Endometrial microvascular endothelial cells (primary cell): ENCODE data around the gene PSENEN. TPM values are rescaled to one million over a fixed set of nuclear protein-coding genes. Genes with fewer than 3 reads are reported as not detected.

ENCODE experiments used
- in situ Hi-C: cut with HindIII; loops from 2 replicates; pipeline ENCODE4 v1.10.0; 2017; ENCODE audit warnings: low sequenced_read_pairs, low pct_unique_long_range_greater_than_20kb; ENCODE audit errors: inconsistent ontology term
- total RNA-seq: library from RNA; depleted of rRNA; stranded (reverse); fragments of >200 nt; gene quantifications from one replicate; pipeline ENCODE4 v1.2.3, GENCODE V29; 2015; ENCODE audit errors: inconsistent ontology term

Gene PSENEN
- total RNA-seq, 1 donor from 2014 or later = 36.0 TPM

DNA sequence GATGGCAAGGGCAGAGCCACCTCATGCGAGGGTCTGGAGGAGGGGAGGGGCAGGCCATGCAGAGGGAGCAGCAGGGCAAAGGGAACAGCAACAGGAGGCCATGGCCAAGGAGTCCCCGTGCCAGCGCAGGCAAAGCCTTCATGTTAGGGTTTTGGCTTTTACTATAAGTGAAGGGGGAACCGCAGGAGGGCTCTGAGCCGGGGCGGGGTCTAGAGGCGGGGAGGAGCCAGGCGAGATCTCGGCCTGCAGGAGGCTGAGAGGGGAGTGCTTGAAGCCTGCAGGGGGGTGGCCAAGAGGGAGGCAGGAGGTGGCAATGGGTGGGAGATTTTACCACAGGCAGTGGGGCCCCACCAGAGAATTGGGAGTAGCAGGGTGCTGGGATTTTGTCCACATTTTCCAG, 36.2 kb downstream of the PSENEN start:
- in situ Hi-C loops = no loop called here

DNA sequence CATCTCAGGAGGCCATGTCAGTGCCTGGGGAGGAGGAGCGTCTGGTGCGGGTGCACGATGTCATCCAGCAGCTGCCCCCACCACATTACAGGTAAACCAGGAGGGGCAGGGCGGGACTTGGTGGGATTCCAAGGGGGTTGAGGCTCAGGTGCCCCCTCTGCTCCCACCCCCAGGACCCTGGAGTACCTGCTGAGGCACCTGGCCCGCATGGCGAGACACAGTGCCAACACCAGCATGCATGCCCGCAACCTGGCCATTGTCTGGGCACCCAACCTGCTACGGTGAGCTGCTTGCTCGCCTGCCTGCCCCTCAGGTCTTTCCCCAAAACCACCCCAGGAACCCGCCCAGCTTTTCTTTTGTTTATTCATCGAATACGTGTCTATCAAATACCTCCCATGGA, 37.1 kb downstream of the PSENEN start:
- in situ Hi-C loops = no loop called here

DNA sequence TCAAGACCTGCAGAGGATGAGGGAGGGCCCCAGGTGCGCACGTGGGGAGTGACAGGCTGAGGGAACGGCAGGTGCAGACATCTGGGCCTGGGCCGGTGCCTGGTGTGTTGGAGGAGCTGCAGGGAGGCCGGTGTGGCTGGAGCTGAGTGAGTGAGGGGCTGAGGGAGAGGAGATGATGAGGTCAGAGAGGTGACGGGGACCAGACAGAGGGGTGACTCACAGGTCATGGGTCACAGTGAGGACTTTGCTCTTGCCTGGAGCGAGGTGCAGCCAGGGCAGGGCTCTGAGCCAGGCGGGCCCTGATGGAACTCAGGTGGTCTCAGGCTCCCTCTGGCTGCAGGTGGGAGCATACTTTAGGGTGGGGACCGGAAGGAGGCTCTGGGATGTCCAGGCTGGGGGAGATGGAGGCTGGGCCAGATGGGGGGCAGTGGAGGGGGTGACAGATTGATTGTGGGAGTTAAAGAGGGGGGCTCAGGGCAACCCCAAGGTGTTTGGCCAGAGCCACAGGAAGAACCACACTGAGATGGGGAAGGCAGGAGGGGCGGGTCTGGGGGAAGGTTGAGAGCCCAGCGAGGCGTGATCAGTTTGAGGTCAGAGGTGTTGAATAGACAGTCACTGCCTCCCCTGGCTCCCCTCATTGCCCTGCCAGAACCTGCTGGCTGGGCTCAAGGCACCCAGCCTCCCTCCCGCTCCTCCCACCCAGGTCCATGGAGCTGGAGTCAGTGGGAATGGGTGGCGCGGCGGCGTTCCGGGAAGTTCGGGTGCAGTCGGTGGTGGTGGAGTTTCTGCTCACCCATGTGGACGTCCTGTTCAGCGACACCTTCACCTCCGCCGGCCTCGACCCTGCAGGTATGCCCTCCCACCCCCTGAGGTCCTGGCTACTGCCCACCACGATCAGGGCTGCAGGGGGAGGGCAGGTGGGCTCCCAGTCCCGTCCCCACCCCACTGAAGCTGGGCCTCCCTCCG, 38.3 kb downstream of the PSENEN start:
- in situ Hi-C loops = no loop called here

DNA sequence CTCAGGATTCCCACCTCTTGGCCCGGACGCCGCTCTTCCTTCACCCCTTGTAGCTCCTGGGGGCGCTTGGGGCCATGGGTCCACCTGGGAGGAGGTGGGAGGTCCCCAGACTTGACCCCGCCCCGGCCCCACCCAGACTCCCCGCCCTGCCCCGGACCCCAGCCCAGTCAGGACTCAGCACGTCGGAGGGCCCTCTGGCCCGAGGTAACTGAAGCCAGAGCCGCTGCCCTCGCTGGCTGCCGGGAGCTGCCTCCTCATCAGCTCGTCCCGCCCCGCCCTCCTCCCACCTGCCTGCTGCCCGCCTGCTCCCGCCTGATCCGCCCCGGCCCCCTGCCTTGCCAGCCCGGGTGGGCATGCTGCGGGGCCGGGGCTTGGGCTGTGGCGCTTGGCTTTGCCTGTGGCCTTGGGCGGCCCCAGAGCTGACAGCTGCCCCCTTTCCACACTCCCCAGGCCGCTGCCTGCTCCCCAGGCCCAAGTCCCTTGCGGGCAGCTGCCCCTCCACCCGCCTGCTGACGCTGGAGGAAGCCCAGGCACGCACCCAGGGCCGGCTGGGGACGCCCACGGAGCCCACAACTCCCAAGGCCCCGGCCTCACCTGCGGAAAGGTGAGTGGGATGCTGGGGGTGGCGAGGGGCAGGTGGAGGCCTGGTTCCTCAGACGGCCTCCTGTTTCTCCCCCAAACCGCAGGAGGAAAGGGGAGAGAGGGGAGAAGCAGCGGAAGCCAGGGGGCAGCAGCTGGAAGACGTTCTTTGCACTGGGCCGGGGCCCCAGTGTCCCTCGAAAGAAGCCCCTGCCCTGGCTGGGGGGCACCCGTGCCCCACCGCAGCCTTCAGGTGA, 39.3 kb downstream of the PSENEN start:
- in situ Hi-C loops = no loop called here

DNA sequence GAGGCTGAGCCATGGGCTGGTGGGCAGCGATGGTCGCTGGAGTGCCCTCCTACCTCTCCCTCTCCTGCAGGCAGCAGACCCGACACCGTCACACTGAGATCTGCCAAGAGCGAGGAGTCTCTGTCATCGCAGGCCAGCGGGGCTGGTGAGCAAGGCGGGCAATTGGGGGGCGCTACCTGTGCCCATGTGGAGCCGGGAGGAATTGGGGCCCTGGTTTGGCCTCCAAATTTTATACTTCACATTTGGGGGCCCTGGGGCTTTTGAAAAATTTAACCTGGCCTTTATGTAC, 39.8 kb downstream of the PSENEN start:
- in situ Hi-C loops = no loop called here

DNA sequence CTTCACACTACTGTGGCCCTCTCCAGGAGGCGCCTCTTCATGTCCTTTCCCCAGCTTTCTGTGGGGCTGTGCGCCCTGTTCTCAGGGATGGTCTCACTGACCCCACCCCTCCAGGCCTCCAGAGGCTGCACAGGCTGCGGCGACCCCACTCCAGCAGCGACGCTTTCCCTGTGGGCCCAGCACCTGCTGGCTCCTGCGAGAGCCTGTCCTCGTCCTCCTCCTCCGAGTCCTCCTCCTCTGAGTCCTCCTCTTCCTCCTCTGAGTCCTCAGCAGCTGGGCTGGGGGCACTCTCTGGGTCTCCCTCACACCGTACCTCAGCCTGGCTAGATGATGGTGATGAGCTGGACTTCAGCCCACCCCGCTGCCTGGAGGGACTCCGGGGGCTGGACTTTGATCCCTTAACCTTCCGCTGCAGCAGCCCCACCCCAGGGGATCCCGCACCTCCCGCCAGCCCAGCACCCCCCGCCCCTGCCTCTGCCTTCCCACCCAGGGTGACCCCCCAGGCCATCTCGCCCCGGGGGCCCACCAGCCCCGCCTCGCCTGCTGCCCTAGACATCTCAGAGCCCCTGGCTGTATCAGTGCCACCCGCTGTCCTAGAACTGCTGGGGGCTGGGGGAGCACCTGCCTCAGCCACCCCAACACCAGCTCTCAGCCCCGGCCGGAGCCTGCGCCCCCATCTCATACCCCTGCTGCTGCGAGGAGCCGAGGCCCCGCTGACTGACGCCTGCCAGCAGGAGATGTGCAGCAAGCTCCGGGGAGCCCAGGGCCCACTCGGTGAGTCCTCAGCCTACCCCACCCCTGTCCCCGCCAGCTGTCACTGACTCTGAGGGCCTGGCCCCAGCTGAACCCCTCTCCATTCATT, 41.1 kb downstream of the PSENEN start:
- in situ Hi-C loops = no loop called here

DNA sequence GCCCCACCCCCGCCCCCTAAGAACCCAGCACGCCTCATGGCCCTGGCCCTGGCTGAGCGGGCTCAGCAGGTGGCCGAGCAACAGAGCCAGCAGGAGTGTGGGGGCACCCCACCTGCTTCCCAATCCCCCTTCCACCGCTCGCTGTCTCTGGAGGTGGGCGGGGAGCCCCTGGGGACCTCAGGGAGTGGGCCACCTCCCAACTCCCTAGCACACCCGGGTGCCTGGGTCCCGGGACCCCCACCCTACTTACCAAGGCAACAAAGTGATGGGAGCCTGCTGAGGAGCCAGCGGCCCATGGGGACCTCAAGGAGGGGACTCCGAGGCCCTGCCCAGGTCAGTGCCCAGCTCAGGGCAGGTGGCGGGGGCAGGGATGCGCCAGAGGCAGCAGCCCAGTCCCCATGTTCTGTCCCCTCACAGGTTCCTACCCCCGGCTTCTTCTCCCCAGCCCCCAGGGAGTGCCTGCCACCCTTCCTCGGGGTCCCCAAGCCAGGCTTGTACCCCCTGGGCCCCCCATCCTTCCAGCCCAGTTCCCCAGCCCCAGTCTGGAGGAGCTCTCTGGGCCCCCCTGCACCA, 41.9 kb downstream of the PSENEN start:
- in situ Hi-C loops = no loop called here

DNA sequence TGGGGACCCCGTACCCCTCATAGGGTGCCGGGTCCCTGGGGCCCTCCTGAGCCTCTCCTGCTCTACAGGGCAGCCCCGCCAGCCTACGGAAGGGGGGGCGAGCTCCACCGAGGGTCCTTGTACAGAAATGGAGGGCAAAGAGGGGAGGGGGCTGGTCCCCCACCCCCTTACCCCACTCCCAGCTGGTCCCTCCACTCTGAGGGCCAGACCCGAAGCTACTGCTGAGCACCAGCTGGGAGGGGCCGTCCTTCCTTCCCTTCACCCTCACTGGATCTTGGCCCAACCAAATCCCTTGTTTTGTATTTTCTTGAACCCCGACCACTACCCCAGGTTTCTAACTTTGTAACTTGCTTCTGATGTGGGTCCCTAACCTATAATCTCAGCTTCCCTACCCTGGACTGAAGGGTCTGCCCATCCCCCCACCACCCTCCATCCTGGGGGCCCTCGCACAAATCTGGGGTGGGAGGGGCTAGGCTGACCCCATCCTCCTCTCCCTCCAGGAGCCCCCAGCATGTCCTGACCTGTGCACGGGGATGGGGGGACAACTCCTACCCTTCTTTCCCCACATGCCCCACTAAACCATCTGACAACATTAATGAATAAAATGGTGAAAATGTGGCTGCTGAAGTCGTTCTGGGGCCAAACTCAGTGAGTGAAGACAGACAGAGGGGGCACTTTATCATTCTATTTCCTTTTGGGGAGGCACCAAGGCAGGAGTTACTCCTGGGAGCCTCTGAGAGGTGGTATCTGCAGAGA, 42.9 kb downstream of the PSENEN start:
- in situ Hi-C loops = no loop called here

DNA sequence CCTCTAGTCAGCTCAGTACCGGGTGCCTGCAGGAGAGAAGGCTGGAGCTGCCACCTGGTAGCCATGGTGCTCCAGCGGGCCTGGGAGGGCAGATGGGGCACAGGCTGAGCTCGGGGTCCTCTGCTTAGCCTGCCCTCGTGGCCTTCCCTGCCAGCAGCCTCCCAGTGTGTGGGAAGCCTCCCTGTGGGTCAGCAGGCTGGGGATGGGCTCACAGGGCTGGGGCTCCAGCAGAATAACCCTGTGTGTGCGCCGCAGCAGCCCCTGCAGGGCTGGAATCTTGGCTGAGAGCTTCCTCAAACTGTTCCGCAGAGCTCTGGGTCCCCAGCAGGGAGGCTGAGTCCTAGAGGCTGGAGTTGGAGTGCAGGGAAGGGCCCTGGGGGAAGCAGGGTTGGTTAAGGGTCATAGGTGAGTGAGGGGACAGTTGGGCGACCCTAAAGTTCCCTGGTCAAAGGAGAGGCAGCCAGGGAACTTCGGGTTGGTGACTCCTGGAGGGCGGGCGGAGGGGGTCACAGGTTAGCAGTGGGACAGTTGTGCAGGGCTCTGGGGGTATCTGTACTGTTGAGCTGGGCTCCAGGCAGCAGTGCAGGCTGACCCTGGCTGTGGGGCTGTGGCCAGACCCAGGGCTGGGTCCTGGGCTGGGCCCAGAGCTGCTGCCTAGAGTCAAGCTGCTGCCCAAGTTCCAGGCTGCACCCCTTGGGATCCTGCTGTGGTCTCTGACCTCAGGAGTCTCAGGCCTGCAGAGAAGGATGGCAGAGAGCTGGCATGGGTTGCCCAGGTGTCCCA, 43.9 kb downstream of the PSENEN start:
- in situ Hi-C loops = no loop called here

DNA sequence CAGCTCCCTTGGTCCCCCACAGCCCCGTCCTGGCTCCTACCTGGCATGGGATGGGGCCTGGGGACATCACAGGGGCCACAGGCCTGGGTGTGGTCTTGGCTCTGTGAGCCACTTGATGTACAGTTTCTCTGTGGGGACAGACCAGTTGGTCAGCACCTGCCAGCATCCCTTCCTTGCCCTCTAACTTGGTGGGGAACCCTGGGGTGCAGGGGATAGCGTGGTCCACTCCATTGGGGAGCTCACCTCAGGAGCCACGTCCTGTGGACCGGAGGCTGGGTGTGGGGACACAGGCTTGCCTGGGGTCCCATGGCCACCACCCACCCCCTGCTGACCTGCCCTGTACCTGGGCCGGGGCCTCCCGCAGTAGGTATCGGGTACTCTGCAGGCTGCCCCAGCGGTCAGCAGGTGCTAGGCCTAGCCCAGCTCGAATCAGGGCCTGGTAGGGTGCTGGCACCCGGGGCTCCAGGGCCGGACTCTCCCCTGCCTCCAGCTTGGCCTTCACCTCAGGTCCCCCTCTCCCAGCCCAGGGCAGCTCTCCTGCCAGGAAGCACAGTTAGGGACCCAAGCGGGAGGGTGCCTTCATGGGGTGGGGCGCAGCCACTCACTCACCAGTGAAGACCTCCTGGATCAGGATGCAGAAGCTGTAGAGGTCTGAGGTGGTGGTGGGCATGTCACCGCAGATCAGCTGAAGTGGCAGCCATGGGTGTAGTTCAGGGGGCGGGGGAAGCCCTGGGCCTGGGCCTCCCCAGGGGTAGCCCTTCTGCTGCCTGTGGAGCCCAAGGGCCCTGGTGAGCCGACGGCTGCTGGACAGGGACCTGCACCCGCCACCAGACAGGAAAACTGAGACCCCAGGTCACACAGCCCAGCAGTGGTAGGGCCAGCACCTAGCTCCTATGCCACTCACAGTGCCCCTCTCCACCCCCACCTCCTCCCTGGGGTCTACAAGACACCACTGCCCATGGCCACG, 44.8 kb downstream of the PSENEN start:
- in situ Hi-C loops = no loop called here

DNA sequence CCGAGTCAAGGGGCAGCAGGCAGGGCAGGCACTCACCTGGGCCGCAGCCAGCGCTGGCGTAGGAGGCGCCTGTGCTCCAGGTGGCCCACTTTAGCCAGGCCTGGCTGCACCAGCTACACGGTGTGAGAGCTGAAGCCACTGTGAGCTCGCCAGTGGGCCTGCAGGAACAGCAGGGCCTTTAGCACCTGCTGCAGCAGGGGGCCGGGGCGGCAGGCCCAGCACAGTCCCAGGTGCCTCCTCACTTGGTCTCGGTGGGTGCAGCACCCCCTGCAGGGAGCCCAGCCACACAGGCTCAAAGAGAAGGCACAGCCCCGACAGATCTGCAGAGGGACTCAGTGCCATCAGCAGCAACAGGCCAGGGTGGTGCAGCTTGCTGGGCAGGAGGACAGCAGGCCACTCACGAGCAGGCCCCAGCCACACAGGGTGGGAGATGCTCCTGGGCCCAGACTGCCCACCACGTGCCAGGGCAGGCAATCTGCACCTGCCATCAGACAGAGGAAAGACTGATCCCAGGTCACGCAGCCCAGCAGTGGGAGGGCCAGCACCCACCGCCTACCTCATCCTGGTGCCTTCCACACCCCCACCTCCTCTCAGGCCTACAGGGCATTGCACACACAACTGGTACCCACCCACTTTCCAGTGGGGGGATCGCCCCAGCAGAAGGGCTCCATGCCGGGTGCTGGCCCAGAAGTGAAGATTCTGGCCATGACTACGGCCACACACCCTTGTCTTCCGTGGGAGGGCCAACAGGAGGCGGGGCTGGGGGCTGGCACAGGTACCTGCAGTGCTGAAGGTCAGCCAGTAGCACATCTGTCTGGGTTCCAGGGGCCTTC, 45.7 kb downstream of the PSENEN start:
- in situ Hi-C loops = no loop called here

DNA sequence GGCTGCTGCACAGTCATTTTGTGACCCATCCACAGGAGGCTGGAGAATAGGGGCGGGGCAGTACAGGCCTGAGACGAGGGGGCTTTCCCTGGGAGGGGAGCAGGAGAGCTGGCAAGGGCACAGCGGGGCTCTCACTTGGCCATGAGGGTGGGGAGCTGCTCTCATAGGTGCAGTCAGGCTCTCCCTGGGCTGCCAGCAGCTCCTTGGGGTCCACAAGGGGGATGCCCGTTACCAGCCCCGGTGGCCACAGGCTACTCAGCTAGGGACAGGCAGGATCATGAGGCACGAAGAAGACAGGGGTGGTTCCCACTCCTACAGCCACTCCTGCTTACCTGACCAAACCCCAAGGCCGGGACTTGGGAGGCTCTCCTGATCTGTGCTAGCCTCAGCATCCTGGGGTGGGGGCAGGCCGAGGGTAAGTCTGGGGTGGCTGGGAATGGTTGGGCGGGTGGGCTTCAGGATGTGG, 46.4 kb downstream of the PSENEN start:
- in situ Hi-C loops = no loop called here

DNA sequence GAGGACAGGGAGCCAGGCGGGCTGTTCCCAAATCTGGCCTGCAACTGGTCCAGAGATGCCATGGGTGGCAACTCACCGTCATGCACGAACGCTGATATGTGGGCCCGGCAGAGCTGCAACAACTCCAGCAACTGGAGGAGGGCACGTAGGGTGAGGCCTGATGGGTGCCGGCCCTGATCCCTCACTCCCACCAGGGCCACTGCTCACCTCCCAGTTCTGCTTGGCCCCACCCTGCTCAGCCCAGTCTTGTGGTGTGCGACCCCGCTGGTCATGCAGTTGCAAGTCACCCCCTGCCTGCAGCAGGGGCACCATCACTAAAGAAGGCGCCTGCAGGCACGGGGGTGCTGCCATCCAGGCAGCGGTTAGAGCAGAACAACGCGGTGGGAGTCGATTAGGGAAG, 46.9 kb downstream of the PSENEN start:
- in situ Hi-C loops = no loop called here

DNA sequence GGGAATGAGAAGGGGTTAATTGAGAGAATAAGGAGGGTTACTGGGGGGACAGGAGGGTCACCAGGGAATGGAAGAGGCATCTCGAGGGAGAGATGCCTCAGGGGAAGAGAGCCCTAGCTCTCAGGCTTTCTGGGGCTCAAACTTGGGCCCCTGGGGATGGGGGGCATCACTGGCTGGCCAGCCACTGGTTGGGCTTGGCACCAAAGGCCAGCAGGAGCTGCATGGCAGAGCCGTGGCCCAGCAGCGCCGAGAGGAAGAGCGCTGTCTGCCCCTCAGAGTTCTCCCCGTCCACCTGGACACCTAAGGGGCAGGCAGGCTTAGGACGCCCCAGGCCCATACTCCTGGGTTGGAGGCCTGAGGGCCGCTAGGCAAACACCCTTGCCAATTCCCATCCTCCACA, 47.4 kb downstream of the PSENEN start:
- in situ Hi-C loops = no loop called here

DNA sequence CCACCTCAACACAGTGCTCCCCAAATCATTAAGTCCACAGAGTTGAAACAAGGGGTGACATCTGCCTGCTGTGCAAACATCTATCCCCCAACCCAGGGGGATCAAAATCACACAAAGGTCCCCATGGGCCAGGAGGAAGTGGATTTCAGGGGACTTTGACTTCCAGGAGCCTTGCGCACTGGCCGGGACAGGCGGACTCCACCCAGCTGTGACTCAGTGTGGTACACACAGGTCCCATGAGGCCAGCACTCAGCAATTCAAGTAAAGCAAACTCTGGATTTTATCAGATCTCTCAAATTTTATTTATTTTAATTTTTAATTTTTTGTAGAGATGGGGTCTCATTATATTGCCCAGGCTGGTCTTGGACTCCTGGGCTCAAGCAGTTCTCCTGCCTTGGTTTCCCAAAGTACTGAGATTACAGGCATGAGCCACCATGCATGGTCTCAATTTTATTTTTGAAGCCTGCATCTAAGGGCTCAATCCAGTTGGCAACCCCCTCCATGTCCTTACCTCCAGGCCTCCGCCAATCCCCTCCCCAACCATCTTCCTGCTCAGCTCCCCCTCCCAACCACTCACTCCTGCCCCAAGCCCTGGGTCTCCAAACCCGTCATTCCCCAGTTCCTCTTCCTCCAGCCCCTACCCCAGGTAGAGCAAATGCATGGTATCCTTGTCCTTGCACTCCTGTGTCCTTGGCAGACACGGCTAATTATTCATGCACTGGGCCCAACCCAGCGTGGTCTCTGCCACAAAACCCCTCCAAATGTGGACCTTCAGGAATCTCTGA, 48.1 kb downstream of the PSENEN start:
- in situ Hi-C loops = no loop called here
